ENCODE data around the gene TMEM239. TPM values are rescaled to one million over a fixed set of nuclear protein-coding genes. Genes with fewer than 3 reads are reported as not detected.

The TMEM239 gene
- total RNA-seq, 4 donors from 2014 or later: not detected

GRCh38 chr20:2858591-2858990 is 42.4 kb downstream of the TMEM239 start:
- no peaks in the 10 kb centered on the region for H3K9me3 ChIP-seq
- intact Hi-C loops (cut with DNase I): no loop called here
- H3K4me3 ChIP-seq: no peak overlapping the region
- no peak for DNase-seq (ENCODE audit: extremely low spot score)
- H3K27me3 ChIP-seq: no peaks in the 10 kb centered on the region
- WGBS: 100% methylated on average over 2 of the region's 2 CpGs
- peaks cover 17 to 42% (median 37%) of the 10 kb centered on the region in 4 donors for H3K36me3 ChIP-seq
- peaks cover 0 to 8% (median 0%) of the 10 kb centered on the region in 4 donors for H3K4me1 ChIP-seq
- H3K27ac ChIP-seq (replicated peaks in 1 of 4): no peak overlapping the region
- no peak for TF ChIP-seq POLR2AphosphoS5 (IDR thresholded peaks at IDR 0.05)
- TF ChIP-seq, protein P1, sequence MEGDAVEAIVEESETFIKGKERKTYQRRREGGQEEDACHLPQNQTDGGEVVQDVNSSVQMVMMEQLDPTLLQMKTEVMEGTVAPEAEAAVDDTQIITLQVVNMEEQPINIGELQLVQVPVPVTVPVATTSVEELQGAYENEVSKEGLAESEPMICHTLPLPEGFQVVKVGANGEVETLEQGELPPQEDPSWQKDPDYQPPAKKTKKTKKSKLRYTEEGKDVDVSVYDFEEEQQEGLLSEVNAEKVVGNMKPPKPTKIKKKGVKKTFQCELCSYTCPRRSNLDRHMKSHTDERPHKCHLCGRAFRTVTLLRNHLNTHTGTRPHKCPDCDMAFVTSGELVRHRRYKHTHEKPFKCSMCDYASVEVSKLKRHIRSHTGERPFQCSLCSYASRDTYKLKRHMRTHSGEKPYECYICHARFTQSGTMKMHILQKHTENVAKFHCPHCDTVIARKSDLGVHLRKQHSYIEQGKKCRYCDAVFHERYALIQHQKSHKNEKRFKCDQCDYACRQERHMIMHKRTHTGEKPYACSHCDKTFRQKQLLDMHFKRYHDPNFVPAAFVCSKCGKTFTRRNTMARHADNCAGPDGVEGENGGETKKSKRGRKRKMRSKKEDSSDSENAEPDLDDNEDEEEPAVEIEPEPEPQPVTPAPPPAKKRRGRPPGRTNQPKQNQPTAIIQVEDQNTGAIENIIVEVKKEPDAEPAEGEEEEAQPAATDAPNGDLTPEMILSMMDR (IDR thresholded peaks at IDR 0.05): no peak
- TF ChIP-seq POLR2A (IDR thresholded peaks at IDR 0.05; ENCODE audit: low read depth): no peak
- no peak for TF ChIP-seq EP300 (IDR thresholded peaks at IDR 0.05)

GRCh38 chr20:2859330-2860121 is 43.4 kb downstream of the TMEM239 start:
- Histone ChIP-seq H3K4me1 (peaks cover 0 to 8% (median 0%) of the 10 kb centered on the region in 4 donors), H3K36me3 (peaks cover 25 to 51% (median 47%) of the 10 kb centered on the region in 4 donors), H3K27ac (replicated peaks in 1 of 4) (no peak overlapping the region), H3K27me3 (no peaks in the 10 kb centered on the region), H3K9me3 (no peaks in the 10 kb centered on the region), H3K4me3 (no peak overlapping the region)
- intact Hi-C loops (cut with DNase I): no loop called here
- 93% methylated on average over 3 of the region's 4 CpGs for WGBS
- DNase-seq (ENCODE audit: extremely low spot score): no peak
- TF ChIP-seq EP300 (IDR thresholded peaks at IDR 0.05) (no peak), POLR2A (IDR thresholded peaks at IDR 0.05; ENCODE audit: low read depth) (no peak), POLR2AphosphoS5 (IDR thresholded peaks at IDR 0.05) (no peak)
- TF ChIP-seq, protein P1 (IDR thresholded peaks at IDR 0.05): no peak

GRCh38 chr20:2864626-2865025 is 48.5 kb downstream of the TMEM239 start:
- no peak for TF ChIP-seq POLR2AphosphoS5 (IDR thresholded peaks at IDR 0.05)
- TF ChIP-seq POLR2A (IDR thresholded peaks at IDR 0.05; ENCODE audit: low read depth): no peak
- TF ChIP-seq, protein P1 (IDR thresholded peaks at IDR 0.05): no peak
- TF ChIP-seq EP300 (IDR thresholded peaks at IDR 0.05): no peak
- H3K36me3 ChIP-seq: peaks cover 36 to 71% (median 69%) of the 10 kb centered on the region in 4 donors
- intact Hi-C loops (cut with DNase I): no loop called here
- no peak overlapping the region for H3K4me3 ChIP-seq
- H3K9me3 ChIP-seq: no peaks in the 10 kb centered on the region
- 96% methylated on average over 10 of the region's 12 CpGs for WGBS
- H3K27me3 ChIP-seq: no peaks in the 10 kb centered on the region
- no peak for DNase-seq (ENCODE audit: extremely low spot score)
- H3K27ac ChIP-seq (replicated peaks in 1 of 4): no peak overlapping the region
- H3K4me1 ChIP-seq: no peaks in the 10 kb centered on the region

- no peaks in the 10 kb centered on the region for H3K4me1 ChIP-seq
- H3K4me3 ChIP-seq: no peak overlapping the region
- intact Hi-C loops (cut with DNase I): no loop called here
- DNase-seq (ENCODE audit: extremely low spot score): no peak
- no peak overlapping the region for H3K27ac ChIP-seq (replicated peaks in 1 of 4)
- peaks cover 36 to 69% (median 67%) of the 10 kb centered on the region in 4 donors for H3K36me3 ChIP-seq
- no peaks in the 10 kb centered on the region for H3K27me3 ChIP-seq
- WGBS: 97% methylated on average over 7 of the region's 10 CpGs
- TF ChIP-seq EP300 (IDR thresholded peaks at IDR 0.05): no peak
- no peak for TF ChIP-seq POLR2A (IDR thresholded peaks at IDR 0.05; ENCODE audit: low read depth)
- TF ChIP-seq, protein P1 (IDR thresholded peaks at IDR 0.05): no peak
- TF ChIP-seq POLR2AphosphoS5 (IDR thresholded peaks at IDR 0.05): no peak
- H3K9me3 ChIP-seq: no peaks in the 10 kb centered on the region
Observed at GRCh38 chr20:2865101-2865500, 48.9 kb downstream of the TMEM239 start.

Data from esophagus muscularis mucosa (tissue), 4 donors.